Neural cell (in vitro differentiated cells): ENCODE measurements around the gene TRPT1. TPM values are rescaled to one million over a fixed set of nuclear protein-coding genes. Genes with fewer than 3 reads are reported as not detected.

ENCODE experiments used
- H2AFZ ChIP-seq: fragments of 200-600, 300-800 bp; sonication (generic), shearing (Covaris generic); 2 replicates; pipeline ENCODE4 v1.6.0; 2014; ENCODE audit warnings: low read depth, mild to moderate bottlenecking, antibody characterized with exemption, low read length, moderate library complexity
- H3F3A ChIP-seq: fragments of 200-600 bp; shearing (Covaris generic); 2 replicates; pipeline ENCODE4 v1.6.1; 2016; ENCODE audit warnings: mild to moderate bottlenecking, moderate library complexity, mixed read lengths, antibody characterized with exemption, low read length; ENCODE audit not compliant: insufficient read depth, poor library complexity, severe bottlenecking
- H3K27ac ChIP-seq: fragments of 200-600, 300-800 bp; sonication (generic), shearing (Covaris generic); 2 replicates; pipeline ENCODE4 v1.5.1; 2014; ENCODE audit warnings: mild to moderate bottlenecking, low read length, moderate library complexity
- H3K27me3 ChIP-seq: fragments of 300-800, 200-600 bp; sonication (generic), shearing (Covaris generic); 2 replicates; pipeline ENCODE4 v1.6.0; 2014; ENCODE audit warnings: mild to moderate bottlenecking, low read depth, low read length, moderate library complexity; ENCODE audit not compliant: insufficient read depth
- H3K36me3 ChIP-seq: fragments of 300-800, 200-600 bp; sonication (generic), shearing (Covaris generic); 2 replicates; pipeline ENCODE4 v1.5.1; 2014; ENCODE audit warnings: mild to moderate bottlenecking, antibody characterized with exemption, low read length, moderate library complexity; ENCODE audit not compliant: insufficient read depth
- H3K4me2 ChIP-seq: fragments of 300-800, 200-600 bp; sonication (generic), shearing (Covaris generic); 2 replicates; pipeline ENCODE4 v1.6.0; 2014; ENCODE audit warnings: mild to moderate bottlenecking, low read length
- H3K4me3 ChIP-seq: fragments of 300-800, 200-600 bp; sonication (generic), shearing (Covaris generic); 2 replicates; pipeline ENCODE4 v1.5.1; 2014; ENCODE audit warnings: mild to moderate bottlenecking, low read length, moderate library complexity
- H3K79me2 ChIP-seq: fragments of 200-600 bp; shearing (Covaris generic); replicated peaks from 2 replicates; pipeline ENCODE4 v1.6.0; 2014; ENCODE audit warnings: mild to moderate bottlenecking, low read length, moderate library complexity; ENCODE audit not compliant: insufficient read depth
- H3K9ac ChIP-seq: fragments of 300-800, 200-600 bp; sonication (generic), shearing (Covaris generic); 2 replicates; pipeline ENCODE4 v1.6.1; 2016; ENCODE audit warnings: mild to moderate bottlenecking, low read length, mixed read lengths
- H3K9me2 ChIP-seq: fragments of 200-600 bp; shearing (Covaris generic); 2 replicates; pipeline ENCODE4 v1.6.1; 2016; ENCODE audit warnings: mild to moderate bottlenecking, low read length, mixed read lengths; ENCODE audit not compliant: insufficient read depth
- H3K9me3 ChIP-seq: fragments of 200-600, 300-800 bp; sonication (generic), shearing (Covaris generic); 2 replicates; pipeline ENCODE4 v1.6.1; 2016; ENCODE audit warnings: mild to moderate bottlenecking, mixed run types, low read length, moderate library complexity, mixed read lengths
- H4K20me1 ChIP-seq: fragments of 200-600 bp; shearing (Covaris generic); 2 replicates; pipeline ENCODE4 v1.6.1; 2016; ENCODE audit warnings: mild to moderate bottlenecking, mixed run types; ENCODE audit not compliant: insufficient read depth
- EP300 ChIP-seq: fragments of 450-650 bp; conservative IDR thresholded peaks from 2 replicates; pipeline ENCODE4 v1.6.1; 2014; ENCODE audit warnings: antibody characterized with exemption, mild to moderate bottlenecking, moderate library complexity; ENCODE audit not compliant: poor library complexity, severe bottlenecking
- EZH2 ChIP-seq: fragments of 200-600, 300-800 bp; shearing (Covaris generic), sonication (generic); IDR thresholded peaks from 2 replicates; pipeline ENCODE4 v1.6.1; 2014; ENCODE audit warnings: antibody characterized with exemption, low read length, borderline replicate concordance, mild to moderate bottlenecking; ENCODE audit not compliant: insufficient read depth, poor library complexity, severe bottlenecking
- MXI1 ChIP-seq: fragments of 450-650 bp; conservative IDR thresholded peaks from 2 replicates; pipeline ENCODE4 v1.6.1; 2014; ENCODE audit warnings: antibody characterized with exemption, mild to moderate bottlenecking; ENCODE audit not compliant: poor library complexity, severe bottlenecking
- POLR2AphosphoS5 ChIP-seq: IDR thresholded peaks from 2 replicates; pipeline ENCODE4 v1.6.1; 2012
- RAD21 ChIP-seq: fragments of 450-650 bp; conservative IDR thresholded peaks from 2 replicates; pipeline ENCODE4 v1.6.1; 2014; ENCODE audit warnings: antibody characterized with exemption, mild to moderate bottlenecking, moderate library complexity
- SMC3 ChIP-seq: fragments of 450-650 bp; conservative IDR thresholded peaks from 2 replicates; pipeline ENCODE4 v1.6.1; 2014; ENCODE audit warnings: antibody characterized with exemption, mild to moderate bottlenecking, moderate library complexity; ENCODE audit not compliant: poor library complexity
- TAF1 ChIP-seq: IDR thresholded peaks from 2 replicates; pipeline ENCODE4 v1.6.1; 2012; ENCODE audit warnings: low read depth
- polyA plus RNA-seq: library from polyadenylated mRNA; depleted of rRNA; stranded (reverse); fragments of >200 nt; gene quantifications from 2 replicates; pipeline ENCODE4 v1.2.3, GENCODE V29; 2014
- TF ChIP-seq, protein P1 (sequence below): IDR thresholded peaks from 2 replicates; pipeline ENCODE4 v1.6.1; 2012; ENCODE audit warnings: borderline replicate concordance
- TF ChIP-seq, protein P2 (sequence below): fragments of 450-650 bp; IDR thresholded peaks from 2 replicates; pipeline ENCODE4 v1.5.1; 2014; ENCODE audit warnings: antibody characterized with exemption, mild to moderate bottlenecking, moderate library complexity; ENCODE audit not compliant: poor library complexity, severe bottlenecking

Gene TRPT1
- polyA plus RNA-seq, 1 donor from 2014 or later = 67.2 TPM

DNA sequence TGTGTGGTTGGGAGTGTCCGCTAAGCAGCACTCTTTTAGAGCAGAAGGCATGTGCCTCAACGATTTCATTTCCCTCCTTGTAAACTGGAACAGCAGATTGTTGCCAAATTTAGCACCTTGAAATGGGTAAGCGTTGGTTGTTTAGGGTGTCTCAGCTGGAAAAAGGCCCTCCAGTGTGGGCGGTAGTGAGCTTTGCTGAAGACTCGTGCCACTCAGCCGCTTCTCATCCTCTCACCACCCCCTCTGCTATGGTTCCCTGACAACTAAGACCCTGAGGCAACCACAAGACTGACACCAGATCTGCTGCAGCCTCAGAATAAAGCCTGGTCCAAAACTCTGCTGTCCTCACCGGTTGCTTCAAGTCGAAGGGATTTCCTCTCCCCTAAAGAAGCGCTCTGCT, 29.4 kb downstream of the TRPT1 start:
- Histone ChIP-seq H3K36me3 (no peaks in the 10 kb centered on the region), H3K9me2 (no peaks in the 10 kb centered on the region), H4K20me1 (no peaks in the 10 kb centered on the region), H2AFZ (no peak overlapping the region), H3K27ac (no peak overlapping the region), H3K9me3 (no peaks in the 10 kb centered on the region), H3K4me3 (no peak overlapping the region), H3K79me2 (peaks cover 3% of the 10 kb centered on the region), H3K27me3 (no peaks in the 10 kb centered on the region), H3F3A (no peaks in the 10 kb centered on the region), H3K4me2 (no peak overlapping the region), H3K9ac (no peak overlapping the region)
- no peak for TF ChIP-seq EP300
- TF ChIP-seq EZH2 = no peak
- no peak for TF ChIP-seq POLR2AphosphoS5
- TF ChIP-seq, protein P1, sequence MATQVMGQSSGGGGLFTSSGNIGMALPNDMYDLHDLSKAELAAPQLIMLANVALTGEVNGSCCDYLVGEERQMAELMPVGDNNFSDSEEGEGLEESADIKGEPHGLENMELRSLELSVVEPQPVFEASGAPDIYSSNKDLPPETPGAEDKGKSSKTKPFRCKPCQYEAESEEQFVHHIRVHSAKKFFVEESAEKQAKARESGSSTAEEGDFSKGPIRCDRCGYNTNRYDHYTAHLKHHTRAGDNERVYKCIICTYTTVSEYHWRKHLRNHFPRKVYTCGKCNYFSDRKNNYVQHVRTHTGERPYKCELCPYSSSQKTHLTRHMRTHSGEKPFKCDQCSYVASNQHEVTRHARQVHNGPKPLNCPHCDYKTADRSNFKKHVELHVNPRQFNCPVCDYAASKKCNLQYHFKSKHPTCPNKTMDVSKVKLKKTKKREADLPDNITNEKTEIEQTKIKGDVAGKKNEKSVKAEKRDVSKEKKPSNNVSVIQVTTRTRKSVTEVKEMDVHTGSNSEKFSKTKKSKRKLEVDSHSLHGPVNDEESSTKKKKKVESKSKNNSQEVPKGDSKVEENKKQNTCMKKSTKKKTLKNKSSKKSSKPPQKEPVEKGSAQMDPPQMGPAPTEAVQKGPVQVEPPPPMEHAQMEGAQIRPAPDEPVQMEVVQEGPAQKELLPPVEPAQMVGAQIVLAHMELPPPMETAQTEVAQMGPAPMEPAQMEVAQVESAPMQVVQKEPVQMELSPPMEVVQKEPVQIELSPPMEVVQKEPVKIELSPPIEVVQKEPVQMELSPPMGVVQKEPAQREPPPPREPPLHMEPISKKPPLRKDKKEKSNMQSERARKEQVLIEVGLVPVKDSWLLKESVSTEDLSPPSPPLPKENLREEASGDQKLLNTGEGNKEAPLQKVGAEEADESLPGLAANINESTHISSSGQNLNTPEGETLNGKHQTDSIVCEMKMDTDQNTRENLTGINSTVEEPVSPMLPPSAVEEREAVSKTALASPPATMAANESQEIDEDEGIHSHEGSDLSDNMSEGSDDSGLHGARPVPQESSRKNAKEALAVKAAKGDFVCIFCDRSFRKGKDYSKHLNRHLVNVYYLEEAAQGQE = no peak
- no peak for TF ChIP-seq TAF1
- no peak for TF ChIP-seq MXI1
- TF ChIP-seq RAD21 = no peak
- TF ChIP-seq, protein P2, sequence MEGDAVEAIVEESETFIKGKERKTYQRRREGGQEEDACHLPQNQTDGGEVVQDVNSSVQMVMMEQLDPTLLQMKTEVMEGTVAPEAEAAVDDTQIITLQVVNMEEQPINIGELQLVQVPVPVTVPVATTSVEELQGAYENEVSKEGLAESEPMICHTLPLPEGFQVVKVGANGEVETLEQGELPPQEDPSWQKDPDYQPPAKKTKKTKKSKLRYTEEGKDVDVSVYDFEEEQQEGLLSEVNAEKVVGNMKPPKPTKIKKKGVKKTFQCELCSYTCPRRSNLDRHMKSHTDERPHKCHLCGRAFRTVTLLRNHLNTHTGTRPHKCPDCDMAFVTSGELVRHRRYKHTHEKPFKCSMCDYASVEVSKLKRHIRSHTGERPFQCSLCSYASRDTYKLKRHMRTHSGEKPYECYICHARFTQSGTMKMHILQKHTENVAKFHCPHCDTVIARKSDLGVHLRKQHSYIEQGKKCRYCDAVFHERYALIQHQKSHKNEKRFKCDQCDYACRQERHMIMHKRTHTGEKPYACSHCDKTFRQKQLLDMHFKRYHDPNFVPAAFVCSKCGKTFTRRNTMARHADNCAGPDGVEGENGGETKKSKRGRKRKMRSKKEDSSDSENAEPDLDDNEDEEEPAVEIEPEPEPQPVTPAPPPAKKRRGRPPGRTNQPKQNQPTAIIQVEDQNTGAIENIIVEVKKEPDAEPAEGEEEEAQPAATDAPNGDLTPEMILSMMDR = no peak
- no peak for TF ChIP-seq SMC3

DNA sequence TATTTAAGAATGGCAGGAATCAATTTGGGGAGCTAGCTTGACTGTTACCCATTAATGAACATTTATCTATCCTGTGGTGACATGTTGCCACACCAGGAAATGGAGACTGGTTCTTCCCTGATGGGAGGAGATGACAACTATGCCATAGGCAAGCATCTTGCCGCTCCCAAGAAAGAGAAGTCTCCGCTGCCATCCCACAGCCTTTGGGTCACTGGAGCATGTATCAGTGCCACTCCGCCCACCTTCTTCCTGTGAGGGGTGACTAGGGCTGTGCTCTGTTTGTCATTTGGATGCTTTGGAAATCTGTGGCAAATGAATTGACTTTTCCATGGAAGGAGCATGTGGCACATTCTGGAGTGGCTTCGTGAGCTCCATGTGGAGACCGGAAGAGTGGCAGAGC, 33.6 kb downstream of the TRPT1 start:
- H3K36me3 ChIP-seq = no peaks in the 10 kb centered on the region
- H3K4me2 ChIP-seq = no peak overlapping the region
- H3K9me3 ChIP-seq = no peaks in the 10 kb centered on the region
- no peak overlapping the region for H2AFZ ChIP-seq
- H3K9me2 ChIP-seq = no peaks in the 10 kb centered on the region
- no peaks in the 10 kb centered on the region for H3F3A ChIP-seq
- no peak overlapping the region for H3K9ac ChIP-seq
- no peaks in the 10 kb centered on the region for H4K20me1 ChIP-seq
- H3K27ac ChIP-seq = no peak overlapping the region
- no peaks in the 10 kb centered on the region for H3K27me3 ChIP-seq
- TF ChIP-seq POLR2AphosphoS5 (no peak), TAF1 (no peak), SMC3 (no peak), MXI1 (no peak), EZH2 (no peak)
- TF ChIP-seq, protein P2 = no peak
- TF ChIP-seq, protein P1 = no peak
- H3K79me2 ChIP-seq = peaks cover 9% of the 10 kb centered on the region
- H3K4me3 ChIP-seq = no peak overlapping the region
